Hippocampal formation (tissue), 2 donors: ENCODE measurements around the gene CD19.
"Not testable (repeated sequence)": the region's sequence is repeated elsewhere in the genome, so short reads cannot be mapped to it uniquely, and the experiment has no call there.

Source experiments
- DNase-seq, 2 donors: peaks; one replicate each; lab custom pipeline; 2025; lab: John Stamatoyannopoulos, UW

CD19 gene

DNA sequence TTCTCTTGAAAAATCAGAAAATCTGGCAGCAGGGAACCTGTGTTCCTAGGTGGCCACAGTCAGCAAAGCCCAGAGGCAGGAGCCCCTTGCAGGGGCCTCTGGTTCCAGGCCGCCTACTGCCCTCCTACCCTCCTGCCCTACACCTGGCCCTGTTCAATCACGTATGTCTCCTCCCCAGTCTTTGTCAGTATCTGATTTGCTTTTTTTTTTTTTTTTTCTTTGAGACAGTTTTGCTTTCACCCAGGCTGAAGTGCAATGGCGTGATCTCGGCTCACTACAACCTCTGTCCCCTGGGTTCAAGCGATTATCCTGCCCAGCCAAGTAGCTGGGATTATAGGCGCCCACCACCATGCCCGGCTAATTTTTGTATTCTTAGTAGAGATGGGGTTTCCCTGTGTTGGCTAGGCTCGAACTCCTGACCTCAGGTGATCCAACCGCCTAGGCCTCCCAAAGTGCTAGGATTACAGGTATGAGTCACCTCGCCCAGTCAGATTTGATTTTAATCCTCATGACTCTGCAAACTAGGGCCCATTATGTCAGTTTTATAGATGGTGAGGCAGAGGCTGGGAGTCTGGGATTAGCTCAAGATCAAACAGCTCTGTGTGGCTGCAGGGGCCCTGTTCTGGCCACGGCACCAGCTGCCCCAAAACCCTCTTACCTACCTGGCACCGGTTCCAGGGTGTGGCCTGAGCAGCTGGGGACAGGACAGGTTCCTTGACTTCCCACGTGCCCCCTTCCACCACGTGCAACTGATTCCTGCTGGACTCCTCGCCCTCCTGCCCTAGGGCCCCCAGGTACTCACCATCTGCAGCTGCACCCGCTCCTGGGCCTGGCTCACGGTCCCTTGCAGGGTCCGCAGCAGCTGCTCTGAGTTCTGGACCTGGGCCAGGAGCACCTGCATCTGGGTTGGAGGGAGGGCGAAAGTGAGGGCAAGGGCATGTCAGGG is 21.4 kb upstream of the CD19 start:
- DNase-seq = no peak

DNA sequence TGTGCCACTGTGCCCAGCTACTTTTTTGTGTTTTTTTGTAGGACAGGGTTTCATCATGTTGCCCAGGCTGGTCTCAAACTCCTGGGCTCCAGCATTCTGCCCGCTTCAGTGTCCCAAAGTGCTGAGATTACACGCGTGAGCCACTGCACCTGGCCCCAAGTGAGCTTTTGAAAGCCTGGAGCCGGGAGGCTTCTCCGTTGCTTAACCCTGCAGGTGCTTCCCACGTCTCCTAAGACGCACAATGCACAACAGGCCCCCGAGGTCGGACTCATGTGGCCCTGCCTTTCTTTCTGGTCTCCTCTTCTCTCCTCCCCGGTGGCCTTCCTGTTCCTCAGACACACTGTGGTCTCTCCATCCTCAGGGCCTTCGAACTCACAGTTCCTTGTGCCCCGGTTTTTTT is 19.2 kb upstream of the CD19 start:
- no peak for DNase-seq

DNA sequence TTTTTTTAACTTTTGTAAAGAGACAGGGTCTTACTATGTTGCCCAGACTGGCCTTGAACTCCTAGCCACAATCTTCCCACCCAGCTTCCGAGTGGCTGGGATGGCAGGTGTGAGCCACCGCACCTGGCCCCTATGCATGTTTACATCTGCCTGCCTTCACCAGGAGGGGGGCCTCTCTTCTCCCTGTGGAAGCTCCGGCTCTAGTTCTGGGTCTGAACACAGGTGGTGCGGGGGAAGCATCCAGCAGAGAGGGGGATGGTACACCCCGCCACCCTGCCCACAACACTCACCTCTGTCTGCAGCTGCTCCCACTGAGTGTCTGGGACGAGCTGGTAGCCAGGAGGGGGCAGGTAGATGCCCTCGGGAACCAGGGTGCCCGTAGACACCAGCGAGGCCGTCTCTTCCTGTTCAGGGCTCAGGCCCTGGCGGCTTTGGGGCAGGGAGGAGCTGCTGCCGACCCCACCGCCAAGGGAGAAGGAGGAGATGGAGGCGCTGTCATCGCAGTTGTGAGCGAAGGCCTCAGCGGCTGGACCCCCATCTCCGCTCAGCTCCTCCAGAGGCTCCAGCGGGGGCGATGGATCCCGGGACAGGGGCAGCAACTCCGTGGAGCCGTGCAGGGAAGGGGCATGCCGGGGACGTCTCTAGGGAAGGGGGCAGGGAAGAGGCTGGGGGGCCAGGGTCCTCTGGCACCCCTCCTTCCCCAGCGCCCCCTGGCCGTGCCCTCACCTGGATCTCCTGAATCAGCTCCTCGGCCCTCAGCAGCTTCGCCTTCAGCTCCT is 17.6 kb upstream of the CD19 start:
- no peak for DNase-seq

DNA sequence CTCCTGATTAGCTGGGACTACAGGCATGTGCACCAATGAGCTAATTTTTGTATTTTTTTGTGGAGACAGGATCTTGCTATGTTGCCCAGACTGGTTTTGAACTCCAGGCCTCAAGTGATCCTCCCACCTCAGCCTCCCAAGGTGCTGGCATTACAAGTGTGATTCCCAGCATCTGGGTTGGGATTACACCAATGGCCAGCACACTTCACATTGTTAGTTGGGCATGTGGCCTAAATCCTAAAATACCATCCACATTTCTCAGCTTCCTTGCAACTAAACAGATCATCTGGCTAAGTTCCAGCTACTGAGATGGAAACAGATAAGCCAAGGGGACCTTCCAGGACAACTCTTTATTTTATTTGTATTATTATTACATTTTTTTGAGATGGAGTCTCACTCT is 16.6 kb upstream of the CD19 start:
- DNase-seq = no peak

DNA sequence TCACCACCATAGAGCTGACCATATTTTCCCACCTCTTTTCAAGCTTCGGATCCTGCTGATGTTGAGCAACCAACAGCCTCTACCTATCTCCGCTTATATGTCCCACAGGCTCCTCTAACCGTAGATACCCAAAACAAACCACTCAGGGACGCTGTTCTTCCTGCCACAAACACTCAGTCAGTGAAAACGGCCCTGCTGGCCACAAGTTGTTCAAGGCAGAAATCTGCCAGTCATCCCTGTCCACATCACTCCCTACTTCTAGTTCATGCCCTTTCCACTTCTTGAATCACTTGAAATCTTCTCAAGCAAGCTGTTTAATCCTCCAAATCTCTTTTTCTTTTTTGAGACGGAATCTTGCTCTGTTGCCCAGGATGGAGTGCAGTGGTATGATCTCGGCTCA is 14.7 kb upstream of the CD19 start:
- no peak for DNase-seq

DNA sequence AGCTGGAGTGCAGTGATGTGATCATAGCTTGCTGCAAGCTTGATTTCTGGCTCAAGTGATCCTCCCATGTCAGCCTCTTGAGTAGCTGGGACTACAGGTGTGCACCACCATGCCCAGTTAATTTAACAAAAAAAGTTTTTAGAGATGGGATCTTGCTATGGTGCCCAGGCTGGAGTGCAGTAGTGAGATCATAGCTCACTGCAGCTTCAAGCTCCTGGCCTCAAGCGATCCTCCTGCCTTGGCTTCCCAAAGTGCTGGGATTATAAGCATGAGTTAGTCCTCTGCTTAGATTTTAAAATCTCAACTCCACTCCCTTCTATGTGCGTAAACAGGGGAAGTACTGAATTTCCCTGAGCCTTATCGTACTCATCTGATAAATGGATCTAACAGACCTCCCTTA is 13.1 kb upstream of the CD19 start:
- DNase-seq = no peak

DNA sequence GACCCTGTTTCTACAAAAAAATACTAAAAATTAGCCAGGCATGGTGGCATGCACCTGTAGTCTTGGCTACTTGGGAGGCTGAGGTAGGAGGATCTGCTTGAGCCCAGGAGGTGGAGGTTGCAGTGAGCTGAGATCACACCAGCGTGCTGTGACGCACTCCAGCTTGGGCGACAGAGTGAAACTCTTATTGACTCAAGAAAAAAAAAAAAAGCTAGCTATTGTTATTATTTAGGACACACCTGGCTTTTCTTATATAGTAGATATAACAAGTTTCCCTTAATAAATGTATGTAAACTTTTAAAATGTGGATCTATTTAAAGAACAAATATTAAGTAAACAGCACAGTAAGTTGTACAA is 8.6 kb upstream of the CD19 start:
- no peak for DNase-seq

DNA sequence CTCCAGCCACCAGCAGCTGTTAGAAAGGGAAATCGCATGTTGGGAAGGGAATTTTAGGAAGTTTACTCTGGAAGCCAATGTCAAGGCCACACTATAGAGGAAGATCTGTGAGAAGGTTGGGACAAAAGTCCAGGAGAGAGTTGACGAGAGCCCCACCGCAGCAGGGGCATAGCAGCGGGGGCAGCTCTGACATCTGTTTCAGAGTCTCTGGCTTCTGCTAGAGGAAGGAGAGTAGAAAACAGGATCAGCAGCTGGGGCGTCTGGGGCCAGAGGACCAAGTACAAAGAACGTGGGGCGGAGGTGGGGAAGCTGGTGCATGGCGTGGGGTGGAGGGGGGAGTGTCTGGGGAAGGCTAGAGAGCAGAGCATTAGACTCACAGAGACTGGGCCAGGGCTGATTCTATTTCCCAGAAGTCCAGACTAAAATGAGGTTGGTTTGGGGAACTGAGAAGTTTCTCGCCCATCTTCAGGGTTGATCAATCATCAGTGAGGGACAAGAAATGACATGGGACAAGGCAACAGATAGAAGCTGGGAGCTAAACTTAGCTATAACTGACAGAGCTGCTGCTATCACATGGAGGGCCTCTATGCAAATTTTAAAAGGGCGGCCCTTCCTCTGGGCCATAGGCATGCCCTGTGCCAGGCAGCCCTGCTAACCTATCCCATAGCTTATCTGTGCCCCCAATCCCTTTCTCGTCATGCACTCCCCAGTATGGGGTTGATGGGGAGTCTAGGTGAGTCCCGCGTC is 7.9 kb upstream of the CD19 start:
- DNase-seq = no peak

DNA sequence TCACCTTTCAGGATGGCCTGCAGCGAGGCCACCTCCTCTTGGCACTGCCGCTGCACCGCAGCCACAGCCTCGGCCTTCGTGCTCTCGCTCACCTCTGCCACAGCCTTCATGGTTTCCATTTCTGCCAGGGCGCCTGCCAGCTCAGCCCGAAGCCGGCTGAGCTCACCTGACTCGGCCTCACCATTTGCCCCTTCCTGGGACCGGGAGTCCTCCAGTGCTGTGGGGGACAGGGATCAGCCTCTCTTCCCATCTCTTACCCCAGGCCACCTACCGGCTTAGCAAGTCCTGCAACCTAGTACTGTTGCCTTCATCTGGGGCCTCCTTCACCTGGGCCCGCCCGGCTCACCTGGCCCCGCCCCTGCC is 7.4 kb upstream of the CD19 start:
- DNase-seq = no peak

DNA sequence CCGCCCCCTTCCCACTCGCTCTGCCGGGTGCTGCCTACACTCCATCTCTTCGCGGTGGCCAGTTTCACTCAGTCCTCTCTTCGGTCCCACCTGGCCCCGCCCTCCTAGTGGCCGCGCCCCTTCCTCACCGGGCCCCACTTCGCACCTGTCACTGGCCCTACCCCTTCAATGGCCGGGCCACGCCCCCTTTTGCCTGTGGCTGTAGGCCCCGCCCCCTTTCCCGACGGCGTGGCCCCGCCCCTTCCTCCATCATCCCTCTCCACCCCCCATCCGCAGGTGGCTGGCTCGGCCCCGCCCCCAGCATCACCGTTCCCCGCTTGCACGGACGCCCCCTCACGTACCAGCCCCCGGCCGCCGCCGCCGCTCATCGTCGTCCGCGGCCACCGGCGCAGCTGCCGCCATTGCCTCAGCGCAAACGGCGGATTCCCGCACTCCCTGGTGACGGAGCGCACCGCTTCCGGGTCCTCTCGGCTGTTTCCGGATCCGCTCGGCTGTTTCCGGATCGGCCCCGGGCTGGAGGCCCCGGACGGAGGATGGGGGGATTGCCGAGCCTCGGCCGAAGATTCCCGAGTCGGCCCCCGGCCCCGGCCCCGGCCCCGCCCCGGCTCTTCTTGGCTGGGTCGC is 6.9 kb upstream of the CD19 start, which contains the start of gene RABEP2:
RABEP2 (minus strand) TSS at position 477 of the 624 bp plus-strand sequence; CDS start at position 402, 75 bp downstream.
- peak; percentile 82 to 93 for DNase-seq

DNA sequence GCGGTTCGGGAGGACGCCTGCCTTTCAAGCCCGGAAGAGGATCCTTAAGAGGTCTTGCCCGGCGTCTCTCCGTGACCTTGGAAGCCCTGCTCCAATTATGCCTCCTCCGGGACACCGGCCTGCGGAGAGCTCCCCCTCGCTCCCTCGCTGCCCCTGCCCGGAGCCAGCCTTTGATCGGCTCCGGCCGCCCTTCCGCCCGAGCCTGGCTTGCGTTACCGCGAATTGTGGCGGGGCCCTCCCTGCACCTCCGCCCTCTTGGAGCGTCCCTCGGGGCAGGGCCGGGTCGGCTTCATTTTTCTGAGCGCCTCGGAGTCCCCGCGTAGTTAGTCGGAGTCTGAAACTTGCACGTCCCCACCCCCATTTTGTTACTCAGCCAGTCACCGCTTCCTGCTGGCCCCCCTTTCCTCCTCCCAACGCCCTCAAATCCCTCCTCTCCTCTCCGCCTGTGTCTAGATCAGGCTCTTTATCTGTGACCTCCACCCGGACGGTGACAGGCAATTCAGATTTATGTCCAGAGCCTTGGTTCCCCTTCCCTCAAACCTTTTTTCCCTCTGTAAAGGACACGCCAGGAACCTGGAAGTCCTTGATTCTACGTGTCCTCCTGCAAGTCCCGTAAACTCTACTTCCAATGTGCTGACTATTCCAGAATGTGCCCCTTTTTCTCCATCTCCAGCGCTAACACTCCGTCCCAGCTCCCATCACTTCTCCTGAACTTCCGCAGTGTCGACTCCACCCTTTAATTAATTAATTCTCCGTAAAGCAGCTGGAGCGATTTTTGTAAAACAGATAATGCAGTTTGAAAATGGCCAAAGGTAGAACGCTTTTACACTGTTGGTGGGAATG is 6.2 kb upstream of the CD19 start:
- DNase-seq = peak in 1 of 2 donors; percentile 66

DNA sequence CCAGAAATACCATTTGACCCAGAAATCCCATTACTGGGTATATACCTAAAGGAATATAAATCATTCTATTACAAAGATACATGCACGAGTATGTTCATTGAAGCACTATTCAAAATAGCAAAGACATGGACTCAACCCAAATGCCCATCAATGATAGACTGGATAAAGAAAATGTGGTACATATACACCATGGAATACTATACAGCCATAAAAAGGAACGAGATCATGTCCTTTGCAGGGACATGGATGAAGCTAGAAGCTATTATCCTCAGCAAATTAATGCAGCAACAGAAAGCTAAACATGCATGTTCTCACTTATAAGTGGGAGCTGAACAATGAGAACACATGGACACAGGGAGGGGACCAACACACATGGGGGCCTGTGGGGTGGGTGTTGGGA is 5.5 kb upstream of the CD19 start:
- not testable (repeated sequence) for DNase-seq

DNA sequence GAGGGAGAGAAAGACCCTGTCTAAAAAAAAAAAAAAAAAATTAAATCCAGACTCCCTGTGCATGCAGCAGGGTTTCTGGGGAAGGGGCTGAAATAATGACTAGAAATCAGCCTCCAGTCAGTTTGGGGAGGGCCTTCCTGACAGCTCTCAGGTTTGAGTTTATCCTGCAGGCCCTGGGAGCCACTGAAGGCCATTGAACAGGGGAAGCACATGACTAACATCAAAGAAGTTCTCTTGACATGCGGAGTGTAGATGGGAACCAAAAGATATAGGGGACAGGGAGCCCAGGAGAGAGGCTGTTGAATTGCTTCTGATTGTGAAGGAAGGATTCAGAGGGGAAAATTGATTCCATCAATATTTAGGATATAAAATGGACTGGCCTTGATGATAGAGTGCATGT is 4.0 kb upstream of the CD19 start:
- no peak for DNase-seq

DNA sequence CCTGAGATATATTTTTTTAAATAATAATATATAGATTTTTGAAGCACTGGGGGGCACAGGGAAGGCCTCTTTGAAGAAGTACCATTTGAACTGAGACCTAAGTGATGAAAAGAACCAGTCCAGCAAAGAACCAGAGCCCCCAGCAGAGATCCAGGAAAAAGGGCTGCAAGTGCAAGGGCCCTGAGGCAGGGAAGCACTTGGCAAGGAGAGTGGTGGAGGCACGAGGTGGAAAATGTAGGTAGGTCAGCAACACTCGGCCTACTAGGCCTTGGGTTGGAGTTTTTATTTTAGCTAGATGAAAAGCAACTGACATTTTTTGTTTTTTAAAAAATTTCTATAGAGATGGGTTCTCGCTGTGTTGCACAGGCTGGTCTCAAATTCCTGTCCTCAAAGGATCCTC is 1.6 kb upstream of the CD19 start:
- DNase-seq = no peak

DNA sequence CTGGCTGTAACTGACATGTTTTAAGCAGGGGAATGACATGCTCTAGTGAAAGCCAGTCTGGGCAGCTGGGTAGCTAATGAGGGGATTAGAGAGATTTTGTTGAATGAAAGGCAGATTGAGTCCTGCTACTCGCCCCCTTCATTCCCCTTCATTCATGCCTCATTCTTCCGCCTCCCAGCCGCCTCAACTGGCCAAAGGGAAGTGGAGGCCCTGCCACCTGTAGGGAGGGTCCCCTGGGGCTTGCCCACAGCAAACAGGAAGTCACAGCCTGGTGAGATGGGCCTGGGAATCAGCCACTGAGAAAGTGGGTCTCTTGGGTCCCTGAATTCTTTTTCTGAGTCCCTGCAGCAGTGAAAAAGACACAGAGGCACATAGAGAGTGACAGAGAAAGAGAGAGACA is 1.1 kb upstream of the CD19 start:
- no peak for DNase-seq

DNA sequence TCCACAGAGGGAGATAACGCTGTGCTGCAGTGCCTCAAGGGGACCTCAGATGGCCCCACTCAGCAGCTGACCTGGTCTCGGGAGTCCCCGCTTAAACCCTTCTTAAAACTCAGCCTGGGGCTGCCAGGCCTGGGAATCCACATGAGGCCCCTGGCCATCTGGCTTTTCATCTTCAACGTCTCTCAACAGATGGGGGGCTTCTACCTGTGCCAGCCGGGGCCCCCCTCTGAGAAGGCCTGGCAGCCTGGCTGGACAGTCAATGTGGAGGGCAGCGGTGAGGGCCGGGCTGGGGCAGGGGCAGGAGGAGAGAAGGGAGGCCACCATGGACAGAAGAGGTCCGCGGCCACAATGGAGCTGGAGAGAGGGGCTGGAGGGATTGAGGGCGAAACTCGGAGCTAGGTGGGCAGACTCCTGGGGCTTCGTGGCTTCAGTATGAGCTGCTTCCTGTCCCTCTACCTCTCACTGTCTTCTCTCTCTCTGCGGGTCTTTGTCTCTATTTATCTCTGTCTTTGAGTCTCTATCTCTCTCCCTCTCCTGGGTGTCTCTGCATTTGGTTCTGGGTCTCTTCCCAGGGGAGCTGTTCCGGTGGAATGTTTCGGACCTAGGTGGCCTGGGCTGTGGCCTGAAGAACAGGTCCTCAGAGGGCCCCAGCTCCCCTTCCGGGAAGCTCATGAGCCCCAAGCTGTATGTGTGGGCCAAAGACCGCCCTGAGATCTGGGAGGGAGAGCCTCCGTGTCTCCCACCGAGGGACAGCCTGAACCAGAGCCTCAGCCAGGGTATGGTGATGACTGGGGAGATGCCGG is 769 bp downstream of the CD19 start:
- DNase-seq = no peak

DNA sequence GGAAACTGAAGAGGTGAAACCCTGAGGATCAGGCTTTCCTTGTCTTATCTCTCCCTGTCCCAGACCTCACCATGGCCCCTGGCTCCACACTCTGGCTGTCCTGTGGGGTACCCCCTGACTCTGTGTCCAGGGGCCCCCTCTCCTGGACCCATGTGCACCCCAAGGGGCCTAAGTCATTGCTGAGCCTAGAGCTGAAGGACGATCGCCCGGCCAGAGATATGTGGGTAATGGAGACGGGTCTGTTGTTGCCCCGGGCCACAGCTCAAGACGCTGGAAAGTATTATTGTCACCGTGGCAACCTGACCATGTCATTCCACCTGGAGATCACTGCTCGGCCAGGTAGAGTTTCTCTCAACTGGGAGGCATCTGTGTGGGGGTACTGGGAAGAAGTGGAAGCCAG is 1.4 kb downstream of the CD19 start:
- no peak for DNase-seq

DNA sequence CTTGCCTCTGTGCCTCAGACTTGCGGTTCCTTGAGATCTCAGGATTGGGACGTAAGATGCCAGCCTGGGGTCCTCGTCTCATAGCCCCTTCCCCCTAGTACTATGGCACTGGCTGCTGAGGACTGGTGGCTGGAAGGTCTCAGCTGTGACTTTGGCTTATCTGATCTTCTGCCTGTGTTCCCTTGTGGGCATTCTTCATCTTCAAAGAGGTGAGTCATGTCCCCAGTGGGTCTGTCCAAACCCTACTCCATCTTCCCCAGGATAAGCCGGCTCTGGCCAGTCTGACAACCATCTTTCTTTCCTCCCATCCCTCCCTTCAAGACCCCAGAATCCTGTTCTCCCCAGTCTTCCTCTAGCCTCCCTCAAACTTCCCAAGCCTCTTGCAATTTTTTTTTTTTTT is 3.6 kb downstream of the CD19 start:
- DNase-seq = no peak

DNA sequence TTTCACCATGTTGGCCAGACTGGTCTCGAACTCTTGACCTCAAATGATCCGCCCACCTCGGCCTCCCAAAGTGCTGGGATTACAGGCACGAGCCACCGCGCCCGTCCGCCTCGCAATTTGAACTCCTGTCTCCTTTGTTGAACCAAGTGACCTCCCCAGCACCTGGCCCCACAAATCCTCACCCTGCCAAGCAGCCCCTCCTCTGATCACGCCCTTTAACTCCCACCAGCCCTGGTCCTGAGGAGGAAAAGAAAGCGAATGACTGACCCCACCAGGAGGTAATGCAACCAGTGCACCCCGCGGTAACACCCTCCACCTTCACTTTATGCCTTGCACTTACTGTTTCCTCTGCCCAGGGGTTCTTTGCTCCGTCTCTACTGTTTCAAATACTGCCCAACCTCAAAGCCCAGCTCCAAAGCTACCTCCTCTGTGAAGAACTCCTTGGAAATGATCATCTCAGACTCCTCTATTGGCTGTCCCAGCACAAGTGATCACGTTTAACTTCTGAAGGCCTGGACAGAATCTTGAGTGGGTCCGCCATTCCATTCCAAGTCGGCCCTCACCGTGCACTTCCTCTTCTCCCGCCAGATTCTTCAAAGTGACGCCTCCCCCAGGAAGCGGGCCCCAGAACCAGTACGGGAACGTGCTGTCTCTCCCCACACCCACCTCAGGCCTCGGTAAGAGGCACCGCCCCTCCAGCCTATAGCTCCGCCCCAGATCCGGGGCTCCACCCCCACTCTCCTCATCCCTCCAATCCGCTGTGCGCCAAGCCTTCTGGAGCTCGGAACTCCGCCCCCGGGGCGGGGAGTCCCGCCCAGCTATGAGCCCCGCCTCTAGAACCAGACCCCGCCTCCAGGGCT is 4.4 kb downstream of the CD19 start:
- DNase-seq = peak in 1 of 2 donors; percentile 36
